SU-DHL-6 (cell line): ENCODE data around the gene PEX6.

ENCODE experiments used
- EZH2phosphoT487 ChIP-seq: fragments of 200-600 bp; sonication (generic), shearing (Covaris generic); conservative IDR thresholded peaks from 2 replicates; pipeline ENCODE4 v1.6.1; 2018; ENCODE audit warnings: mild to moderate bottlenecking, antibody characterized with exemption, low read length, moderate library complexity, mixed read lengths
- TF ChIP-seq, protein P1 (sequence below): fragments of 200-600 bp; sonication (generic); IDR thresholded peaks from one replicate; pipeline ENCODE4 v1.5.1; 2017; ENCODE audit warnings: antibody characterized with exemption, mild to moderate bottlenecking, low read length, moderate library complexity; ENCODE audit not compliant: insufficient read depth, poor library complexity, severe bottlenecking

DNA sequence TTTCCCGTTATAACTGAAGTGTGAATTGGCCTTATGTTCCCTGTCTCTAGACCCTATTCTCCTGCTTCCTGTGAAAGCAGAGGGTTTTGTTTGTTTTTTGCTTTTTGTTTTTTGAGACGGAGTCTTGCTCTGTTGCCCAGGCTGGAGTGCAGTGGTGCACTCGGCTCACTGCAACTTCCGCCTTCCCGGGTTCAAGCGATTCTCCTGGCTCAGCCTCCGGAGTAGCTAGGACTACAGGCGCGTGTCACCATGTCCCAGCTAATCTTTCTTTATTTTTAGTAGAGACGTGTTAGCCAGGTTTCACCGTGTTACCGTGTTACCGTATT is 19.1 kb downstream of the PEX6 start:
- TF ChIP-seq, protein P1, sequence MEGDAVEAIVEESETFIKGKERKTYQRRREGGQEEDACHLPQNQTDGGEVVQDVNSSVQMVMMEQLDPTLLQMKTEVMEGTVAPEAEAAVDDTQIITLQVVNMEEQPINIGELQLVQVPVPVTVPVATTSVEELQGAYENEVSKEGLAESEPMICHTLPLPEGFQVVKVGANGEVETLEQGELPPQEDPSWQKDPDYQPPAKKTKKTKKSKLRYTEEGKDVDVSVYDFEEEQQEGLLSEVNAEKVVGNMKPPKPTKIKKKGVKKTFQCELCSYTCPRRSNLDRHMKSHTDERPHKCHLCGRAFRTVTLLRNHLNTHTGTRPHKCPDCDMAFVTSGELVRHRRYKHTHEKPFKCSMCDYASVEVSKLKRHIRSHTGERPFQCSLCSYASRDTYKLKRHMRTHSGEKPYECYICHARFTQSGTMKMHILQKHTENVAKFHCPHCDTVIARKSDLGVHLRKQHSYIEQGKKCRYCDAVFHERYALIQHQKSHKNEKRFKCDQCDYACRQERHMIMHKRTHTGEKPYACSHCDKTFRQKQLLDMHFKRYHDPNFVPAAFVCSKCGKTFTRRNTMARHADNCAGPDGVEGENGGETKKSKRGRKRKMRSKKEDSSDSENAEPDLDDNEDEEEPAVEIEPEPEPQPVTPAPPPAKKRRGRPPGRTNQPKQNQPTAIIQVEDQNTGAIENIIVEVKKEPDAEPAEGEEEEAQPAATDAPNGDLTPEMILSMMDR = no peak
- TF ChIP-seq EZH2phosphoT487 = no peak
